Measurements from ENCODE around the gene POLL.
"Not testable (repeated sequence)": the region's sequence is repeated elsewhere in the genome, so short reads cannot be mapped to it uniquely, and the experiment has no call there.

Gene POLL

GRCh38 chr10:101587725-101588653 is at the start of gene POLL, which contains the start of gene DPCD:
Gene POLL, minus strand, starts transcription at chr10:101588257. Its CDS starts 897 bp downstream, at chr10:101587360.
Gene DPCD, plus strand, starts transcription at chr10:101588321. Its CDS starts 16 bp downstream, at chr10:101588337.
- ChIA-PET CTCF (interaction anchor here (0.5 to 13.1 kb wide), 10 partner anchors 10 to 943 kb away, joined by 3 to 116 read pairs (median 6); partner anchors contain the start of gene BTRC), POLR2A (no interaction called here)
- peak; percentile 98 for DNase-seq (ENCODE audit: extremely low spot score)
- no peak for TF ChIP-seq CTCF (IDR thresholded peaks at IDR 0.05; ENCODE audit: control extremely low read depth, extremely low read depth, low read depth, missing control alignments)

- POLR2A ChIA-PET = not testable (repeated sequence)
- CTCF ChIA-PET = interaction anchor here (1.2 kb wide), 1 partner anchor 56 kb away, joined by 3 read pairs; no protein-coding TSS in a partner anchor
Measured at GRCh38 chr10:101633510-101633909, 45.5 kb upstream of the POLL start.

GRCh38 chr10:101631821-101632475 is 43.9 kb upstream of the POLL start:
- DNase-seq (ENCODE audit: extremely low spot score) = no peak
- ChIA-PET POLR2A (no interaction called here), CTCF (no interaction called here)
- TF ChIP-seq CTCF (IDR thresholded peaks at IDR 0.05; ENCODE audit: control extremely low read depth, extremely low read depth, low read depth, missing control alignments) = no peak

More at GRCh38 chr10:101633510-101633909, 45.5 kb upstream of the POLL start:
- not testable (repeated sequence) for DNase-seq (ENCODE audit: extremely low spot score)

GRCh38 chr10:101630633-101630920 is 42.5 kb upstream of the POLL start:
- TF ChIP-seq CTCF (IDR thresholded peaks at IDR 0.05; ENCODE audit: control extremely low read depth, extremely low read depth, low read depth, missing control alignments) = no peak
- CTCF ChIA-PET = interaction anchor here (1.0 kb wide), 1 partner anchor 31 kb away, joined by 3 read pairs; no protein-coding TSS in a partner anchor
- POLR2A ChIA-PET = no interaction called here
- DNase-seq (ENCODE audit: extremely low spot score) = no peak

- TF ChIP-seq CTCF (IDR thresholded peaks at IDR 0.05; ENCODE audit: control extremely low read depth, extremely low read depth, low read depth, missing control alignments) = no peak
- ChIA-PET POLR2A (no interaction called here), CTCF (interaction anchor here (1.0 to 1.8 kb wide), 3 partner anchors 10 to 31 kb away, joined by 3 to 6 read pairs (median 3); no protein-coding TSS in a partner anchor)
- DNase-seq (ENCODE audit: extremely low spot score) = no peak
Measured at GRCh38 chr10:101629837-101630632, 42.0 kb upstream of the POLL start.

GRCh38 chr10:101625821-101626412 is 37.9 kb upstream of the POLL start:
- no peak for DNase-seq (ENCODE audit: extremely low spot score)
- POLR2A ChIA-PET = interaction anchor here (0.6 kb wide), 1 partner anchor 41 kb away, joined by 5 read pairs; no protein-coding TSS in a partner anchor
- CTCF ChIA-PET = interaction anchor here (1.2 kb wide), 1 partner anchor 155 kb away, joined by 5 read pairs; no protein-coding TSS in a partner anchor
- TF ChIP-seq CTCF (IDR thresholded peaks at IDR 0.05; ENCODE audit: control extremely low read depth, extremely low read depth, low read depth, missing control alignments) = no peak

Data from GM10248 (cell line).